Measurements from ENCODE around the gene SUGP1.

The SUGP1 gene

GRCh38 chr19:19227217-19227616, 93.1 kb downstream of the SUGP1 start:
- DNase-seq (ENCODE audit: low read depth), result no peak

GRCh38 chr19:19226663-19227062, 93.6 kb downstream of the SUGP1 start:
- DNase-seq (ENCODE audit: low read depth), result no peak

GRCh38 chr19:19226204-19226603, 94.1 kb downstream of the SUGP1 start:
- no peak for DNase-seq (ENCODE audit: low read depth)

All from activated T-helper 1 cell treated with Interleukin-2 at 50 U/mL for 16 hours (primary cell).